HG03565 (cell line): ENCODE data around the gene KLHL14.
"Not testable (repeated sequence)": the region's sequence is repeated elsewhere in the genome, so short reads cannot be mapped to it uniquely, and the experiment has no call there.

Experiments
- ATAC-seq: cut with Tn5 transposase; IDR thresholded peaks from one replicate; pipeline ENCODE4 v1.9.1; 2021; ENCODE audit warnings: mild to moderate bottlenecking, moderate library complexity; ENCODE audit not compliant: unreplicated experiment

KLHL14 gene

GRCh38 chr18:32772581-32773381 is at the start of gene KLHL14:
Gene KLHL14 (minus strand): TSS chr18:32773023. CDS start chr18:32770591, 2,432 bp downstream.
- no peak for ATAC-seq

GRCh38 chr18:32822197-32822596 is 49.4 kb upstream of the KLHL14 start:
- no peak for ATAC-seq

- no peak for ATAC-seq
Observed at GRCh38 chr18:32815881-32816280, 43.1 kb upstream of the KLHL14 start.

GRCh38 chr18:32812342-32812741 is 39.5 kb upstream of the KLHL14 start:
- ATAC-seq: no peak

GRCh38 chr18:32810314-32810713 is 37.5 kb upstream of the KLHL14 start:
- no peak for ATAC-seq

- no peak for ATAC-seq
Observed at GRCh38 chr18:32805354-32805753, 32.5 kb upstream of the KLHL14 start.

- peak; percentile 33 for ATAC-seq
Observed at GRCh38 chr18:32804134-32804888, 31.5 kb upstream of the KLHL14 start.

GRCh38 chr18:32803568-32803967 is 30.7 kb upstream of the KLHL14 start:
- ATAC-seq: peak; percentile 89

- peak; percentile 40 for ATAC-seq
Observed at GRCh38 chr18:32802591-32803451, 30.0 kb upstream of the KLHL14 start.

GRCh38 chr18:32801228-32801627 is 28.4 kb upstream of the KLHL14 start:
- ATAC-seq: no peak

GRCh38 chr18:32798209-32798960 is 25.6 kb upstream of the KLHL14 start:
- ATAC-seq: no peak

- ATAC-seq: not testable (repeated sequence)
Observed at GRCh38 chr18:32794667-32795066, 21.8 kb upstream of the KLHL14 start.

- no peak for ATAC-seq
Observed at GRCh38 chr18:32779010-32779409, 6.2 kb upstream of the KLHL14 start.

GRCh38 chr18:32777049-32777448 is 4.2 kb upstream of the KLHL14 start:
- no peak for ATAC-seq

- ATAC-seq: no peak
Observed at GRCh38 chr18:32776561-32776960, 3.7 kb upstream of the KLHL14 start.

GRCh38 chr18:32775628-32776027 is 2.8 kb upstream of the KLHL14 start:
- ATAC-seq: no peak

GRCh38 chr18:32773382-32773712 is 524 bp upstream of the KLHL14 start:
- no peak for ATAC-seq

GRCh38 chr18:32771871-32772580 is 797 bp downstream of the KLHL14 start:
- no peak for ATAC-seq

- no peak for ATAC-seq
Observed at GRCh38 chr18:32771169-32771751, 1.6 kb downstream of the KLHL14 start.
